Activated CD8-positive, alpha-beta T cell treated with anti-CD3 and anti-CD28 coated beads for 36 hours (primary cell): ENCODE data around the gene PPA2. TPM values are rescaled to one million over a fixed set of nuclear protein-coding genes. Genes with fewer than 3 reads are reported as not detected.

Source experiments
- ATAC-seq: fragments of 200-7000 bp; cut with Tn5 transposase; one replicate; pipeline ENCODE4 v1.10.0; 2021; ENCODE audit warnings: mild to moderate bottlenecking, moderate library complexity
- CTCF ChIA-PET: fragments of 350-600 bp; sonication (Branson Sonifier 250); formaldehyde crosslinking; loops from one replicate; lab custom pipeline; 2021; ENCODE audit warnings: antibody characterized with exemption; lab: Charles Lee
- POLR2A ChIA-PET: fragments of 350-600 bp; sonication (Branson Sonifier 250); formaldehyde crosslinking; loops from one replicate; lab custom pipeline; 2021; ENCODE audit warnings: antibody characterized with exemption; lab: Charles Lee
- DNase-seq: peaks from one replicate; pipeline ENCODE4 v3.0.0-alpha.2; 2020
- H3K27ac Mint-ChIP-seq: one replicate; pipeline ENCODE4 v1.8.0; 2021; ENCODE audit warnings: mild to moderate bottlenecking, mixed read lengths
- H3K27me3 Mint-ChIP-seq: one replicate; pipeline ENCODE4 v1.8.0; 2021; ENCODE audit warnings: mixed read lengths
- H3K36me3 Mint-ChIP-seq: one replicate; pipeline ENCODE4 v1.8.0; 2021; ENCODE audit warnings: low read depth, mixed read lengths
- H3K4me1 Mint-ChIP-seq: one replicate; pipeline ENCODE4 v1.8.0; 2021; ENCODE audit warnings: low read depth, mixed read lengths
- H3K4me3 Mint-ChIP-seq: one replicate; pipeline ENCODE4 v1.8.0; 2021; ENCODE audit warnings: mild to moderate bottlenecking, moderate library complexity, mixed read lengths
- H3K9me3 Mint-ChIP-seq: one replicate; pipeline ENCODE4 v1.8.0; 2021; ENCODE audit warnings: mixed read lengths
- intact Hi-C: fragments of 100-400 bp; cut with micrococcal nuclease; formaldehyde crosslinking; loops from one replicate; pipeline ENCODE4 v1.10.0; 2022
- total RNA-seq, 2 experiments: library from RNA; stranded (reverse); gene quantifications; one replicate each; pipeline ENCODE4 v1.2.3, GENCODE V29; 2021
- TF ChIP-seq, protein P1 (sequence below): fragments of 200-600 bp; IDR thresholded peaks from one replicate; pipeline ENCODE4 v1.8.0; 2022; ENCODE audit warnings: antibody characterized with exemption, mild to moderate bottlenecking

The PPA2 gene
- total RNA-seq, 2 experiments from 2014 or later: 114 to 117 TPM

DNA sequence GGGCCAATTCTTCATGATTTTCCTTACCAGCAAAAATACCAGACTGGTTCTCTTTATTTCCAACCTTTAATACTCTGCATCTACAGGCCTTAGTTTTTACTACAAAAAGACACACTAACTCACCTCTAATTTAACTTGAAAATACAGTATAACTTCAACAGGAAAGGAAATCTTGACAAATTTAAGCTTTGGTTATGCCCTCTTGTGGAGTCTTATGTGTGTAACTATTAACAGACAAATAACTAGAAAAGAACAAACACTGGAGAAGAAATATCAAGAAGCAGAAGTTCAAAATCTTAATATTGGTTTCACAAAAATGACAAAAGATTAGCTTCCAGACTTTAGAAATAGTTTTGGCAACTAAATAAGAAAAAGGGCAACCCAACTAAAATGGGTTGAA is 33.0 kb downstream of the PPA2 start:
- no peak overlapping the region for H3K27ac Mint-ChIP-seq
- intact Hi-C loops: no loop called here
- TF ChIP-seq, protein P1, sequence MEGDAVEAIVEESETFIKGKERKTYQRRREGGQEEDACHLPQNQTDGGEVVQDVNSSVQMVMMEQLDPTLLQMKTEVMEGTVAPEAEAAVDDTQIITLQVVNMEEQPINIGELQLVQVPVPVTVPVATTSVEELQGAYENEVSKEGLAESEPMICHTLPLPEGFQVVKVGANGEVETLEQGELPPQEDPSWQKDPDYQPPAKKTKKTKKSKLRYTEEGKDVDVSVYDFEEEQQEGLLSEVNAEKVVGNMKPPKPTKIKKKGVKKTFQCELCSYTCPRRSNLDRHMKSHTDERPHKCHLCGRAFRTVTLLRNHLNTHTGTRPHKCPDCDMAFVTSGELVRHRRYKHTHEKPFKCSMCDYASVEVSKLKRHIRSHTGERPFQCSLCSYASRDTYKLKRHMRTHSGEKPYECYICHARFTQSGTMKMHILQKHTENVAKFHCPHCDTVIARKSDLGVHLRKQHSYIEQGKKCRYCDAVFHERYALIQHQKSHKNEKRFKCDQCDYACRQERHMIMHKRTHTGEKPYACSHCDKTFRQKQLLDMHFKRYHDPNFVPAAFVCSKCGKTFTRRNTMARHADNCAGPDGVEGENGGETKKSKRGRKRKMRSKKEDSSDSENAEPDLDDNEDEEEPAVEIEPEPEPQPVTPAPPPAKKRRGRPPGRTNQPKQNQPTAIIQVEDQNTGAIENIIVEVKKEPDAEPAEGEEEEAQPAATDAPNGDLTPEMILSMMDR: no peak
- DNase-seq (no peak), ATAC-seq (no peak)
- H3K36me3 Mint-ChIP-seq: peaks cover 44% of the 10 kb centered on the region
- H3K4me3 Mint-ChIP-seq: no peak overlapping the region
- POLR2A ChIA-PET: no interaction called here
- H3K27me3 Mint-ChIP-seq: no peaks in the 10 kb centered on the region
- H3K4me1 Mint-ChIP-seq: no peaks in the 10 kb centered on the region
- H3K9me3 Mint-ChIP-seq: peaks cover 12% of the 10 kb centered on the region
- CTCF ChIA-PET: interaction anchor here (1.7 kb wide), 1 partner anchor 33 kb away, joined by 6 read pairs; the partner anchor contains the start of gene PPA2

DNA sequence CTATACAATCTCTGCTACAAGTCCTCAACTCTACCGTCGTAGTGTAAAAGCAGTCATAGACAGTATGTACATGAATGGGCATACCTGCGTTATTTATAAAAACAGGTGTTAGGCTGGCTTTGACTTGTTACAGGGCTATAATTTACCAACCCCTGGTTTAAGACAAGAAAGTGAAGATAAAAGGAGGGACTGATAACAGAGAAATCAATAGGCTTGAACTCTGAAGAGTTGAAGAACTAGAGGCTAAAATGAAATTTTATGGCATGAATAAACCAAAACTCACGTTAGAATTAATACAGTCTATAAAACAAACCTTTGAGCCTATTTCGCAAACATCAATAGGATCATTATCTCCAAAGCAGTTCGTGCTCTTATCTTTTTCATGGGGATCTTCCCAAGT is 36.2 kb downstream of the PPA2 start:
- DNase-seq: no peak
- Mint-ChIP-seq H3K36me3 (peaks cover 65% of the 10 kb centered on the region), H3K4me3 (no peak overlapping the region), H3K9me3 (peaks cover 20% of the 10 kb centered on the region), H3K27me3 (no peaks in the 10 kb centered on the region), H3K27ac (no peak overlapping the region), H3K4me1 (peaks cover 3% of the 10 kb centered on the region)
- no peak for ATAC-seq
- TF ChIP-seq, protein P1: no peak
- intact Hi-C loops: no loop called here
- POLR2A ChIA-PET: no interaction called here
- CTCF ChIA-PET: no interaction called here

DNA sequence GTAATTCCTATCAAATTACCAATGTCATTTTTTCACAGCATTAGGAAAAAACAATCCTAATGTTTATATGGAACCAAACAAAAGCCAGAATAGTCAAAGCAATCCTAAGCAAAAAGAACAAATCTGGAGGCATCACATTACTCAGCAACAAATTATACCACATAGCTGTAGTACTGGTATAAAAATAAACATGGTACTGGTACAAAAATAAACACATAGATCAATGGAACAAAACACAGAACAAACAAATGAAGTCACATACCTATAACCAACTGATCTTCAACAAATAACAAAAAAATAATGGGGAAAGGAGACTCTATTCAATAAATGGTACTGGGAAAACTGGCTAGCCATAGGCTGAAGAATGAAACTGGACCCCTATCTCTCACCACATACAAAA is 37.4 kb downstream of the PPA2 start:
- peaks cover 70% of the 10 kb centered on the region for H3K36me3 Mint-ChIP-seq
- TF ChIP-seq, protein P1: no peak
- CTCF ChIA-PET: no interaction called here
- peaks cover 20% of the 10 kb centered on the region for H3K9me3 Mint-ChIP-seq
- H3K4me3 Mint-ChIP-seq: no peak overlapping the region
- H3K4me1 Mint-ChIP-seq: peaks cover 3% of the 10 kb centered on the region
- POLR2A ChIA-PET: no interaction called here
- intact Hi-C loops: no loop called here
- no peaks in the 10 kb centered on the region for H3K27me3 Mint-ChIP-seq
- no peak for DNase-seq
- ATAC-seq: no peak
- H3K27ac Mint-ChIP-seq: no peak overlapping the region

DNA sequence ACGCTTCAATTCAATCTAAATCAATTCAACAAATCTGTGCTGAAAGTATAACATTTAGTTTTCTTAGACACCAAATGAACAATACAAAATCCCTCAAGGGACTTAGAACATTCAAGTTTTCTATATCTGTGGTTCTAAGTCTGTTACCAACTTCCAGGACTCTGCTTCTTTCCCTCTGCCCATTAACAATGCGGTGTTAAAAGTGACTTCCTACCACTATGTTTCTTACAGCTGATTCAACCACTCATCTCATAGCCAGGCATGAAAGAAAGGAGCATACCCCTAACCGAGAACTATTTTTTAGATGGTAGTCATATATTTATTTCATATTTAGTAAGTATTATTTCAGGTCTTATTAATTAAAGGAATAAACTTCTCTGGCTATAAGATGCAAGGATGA is 38.9 kb downstream of the PPA2 start:
- H3K27ac Mint-ChIP-seq: no peak overlapping the region
- DNase-seq: no peak
- TF ChIP-seq, protein P1: no peak
- peak; percentile 39 for ATAC-seq
- ChIA-PET POLR2A (no interaction called here), CTCF (no interaction called here)
- H3K36me3 Mint-ChIP-seq: peaks cover 66% of the 10 kb centered on the region
- H3K4me1 Mint-ChIP-seq: peaks cover 3% of the 10 kb centered on the region
- no peaks in the 10 kb centered on the region for H3K27me3 Mint-ChIP-seq
- H3K9me3 Mint-ChIP-seq: peaks cover 20% of the 10 kb centered on the region
- no peak overlapping the region for H3K4me3 Mint-ChIP-seq
- intact Hi-C loops: no loop called here

DNA sequence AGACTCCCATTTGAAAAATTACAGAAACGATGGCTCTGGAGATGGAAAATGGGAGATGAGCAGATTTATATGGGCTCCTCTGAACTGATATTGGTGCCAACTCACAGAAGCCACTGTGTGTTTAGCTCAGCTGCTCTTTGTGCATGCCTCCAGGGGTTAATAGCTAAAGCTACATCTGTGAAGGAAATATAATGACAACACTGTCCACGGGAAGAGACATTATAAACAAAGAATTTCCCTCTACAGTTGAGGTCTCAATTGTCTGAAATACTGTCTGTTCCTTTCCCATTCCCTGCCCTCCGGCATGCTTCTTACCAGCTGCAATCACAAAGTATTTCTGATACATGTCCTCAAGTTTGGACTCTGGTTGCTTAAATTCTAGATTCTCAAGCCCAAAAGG is 40.4 kb downstream of the PPA2 start:
- no peak for ATAC-seq
- no peaks in the 10 kb centered on the region for H3K27me3 Mint-ChIP-seq

More for the DNA sequence above, 40.4 kb downstream of the PPA2 start:
- POLR2A ChIA-PET: interaction anchor here (0.6 kb wide), 1 partner anchor 19 kb away, joined by 3 read pairs; no protein-coding TSS in a partner anchor
- Mint-ChIP-seq H3K9me3 (peaks cover 20% of the 10 kb centered on the region), H3K4me1 (peaks cover 3% of the 10 kb centered on the region), H3K4me3 (no peak overlapping the region), H3K36me3 (peaks cover 66% of the 10 kb centered on the region), H3K27ac (no peak overlapping the region)
- CTCF ChIA-PET: interaction anchor here (1.1 kb wide), 1 partner anchor 176 kb away, joined by 3 read pairs; no protein-coding TSS in a partner anchor
- no peak for DNase-seq
- TF ChIP-seq, protein P1: no peak
- intact Hi-C loops: no loop called here
